ENCODE measurements around the gene TP53AIP1. TPM values are rescaled to one million over a fixed set of nuclear protein-coding genes. Genes with fewer than 3 reads are reported as not detected.

Gene TP53AIP1
- total RNA-seq, 2 donors from 2014 or later, result 0.74 to 5.1 TPM

- Histone ChIP-seq H3K27me3 (replicated peaks; ENCODE audit: insufficient read depth) (no peaks in the 10 kb centered on the region), H3K4me1 (replicated peaks) (no peaks in the 10 kb centered on the region), H3K4me3 (no peak overlapping the region), H3K27ac (peak overlapping the region in 1 of 2 donors; percentile 60), H3K9me3 (no peaks in the 10 kb centered on the region), H3K36me3 (no peaks in the 10 kb centered on the region)
- no peak for TF ChIP-seq CTCF (IDR thresholded peaks at IDR 0.05)
- no peak for TF ChIP-seq POLR2A (IDR thresholded peaks at IDR 0.05)
- no peak for TF ChIP-seq POLR2AphosphoS5 (IDR thresholded peaks at IDR 0.05)
- 73% methylated on average over 4 of the region's 4 CpGs for WGBS
- DNase-seq (ENCODE audit: low spot score), result no peak
- intact Hi-C loops (cut with DNase I), result no loop called here
Measured at GRCh38 chr11:128892866-128893565, 49.7 kb downstream of the TP53AIP1 start.

- DNase-seq (ENCODE audit: low spot score), result peak; percentile 43
- intact Hi-C loops (cut with DNase I), result no loop called here
- Histone ChIP-seq H3K27ac (peak overlapping the region; percentile 60 to 66), H3K36me3 (no peaks in the 10 kb centered on the region), H3K4me1 (replicated peaks) (no peaks in the 10 kb centered on the region), H3K4me3 (peak overlapping the region in 1 of 2 donors; percentile 36), H3K27me3 (replicated peaks; ENCODE audit: insufficient read depth) (no peaks in the 10 kb centered on the region), H3K9me3 (no peaks in the 10 kb centered on the region)
- 36% methylated on average over 6 of the region's 6 CpGs for WGBS
- TF ChIP-seq CTCF (IDR thresholded peaks at IDR 0.05), result no peak
- TF ChIP-seq POLR2AphosphoS5 (IDR thresholded peaks at IDR 0.05), result peak; percentile 32
Measured at GRCh38 chr11:128891913-128892398, 50.7 kb downstream of the TP53AIP1 start.

- H3K9me3 ChIP-seq, result no peaks in the 10 kb centered on the region
- H3K4me1 ChIP-seq (replicated peaks), result no peaks in the 10 kb centered on the region
- no peaks in the 10 kb centered on the region for H3K36me3 ChIP-seq
- TF ChIP-seq POLR2AphosphoS5 (IDR thresholded peaks at IDR 0.05) (no peak), POLR2A (IDR thresholded peaks at IDR 0.05) (no peak), CTCF (IDR thresholded peaks at IDR 0.05) (no peak)
- H3K27ac ChIP-seq, result peak within 1 kb of the TSS; percentile 60 to 66
- 1% methylated on average over 79 of the region's 85 CpGs for WGBS
- peak within 1 kb of the TSS; percentile 36 to 39 for H3K4me3 ChIP-seq
- peak; percentile 16 for DNase-seq (ENCODE audit: low spot score)
- H3K27me3 ChIP-seq (replicated peaks; ENCODE audit: insufficient read depth), result no peaks in the 10 kb centered on the region
- intact Hi-C loops (cut with DNase I), result no loop called here
Measured at GRCh38 chr11:128890543-128891368, 51.9 kb downstream of the TP53AIP1 start, which contains the start of gene KCNJ5. KCNJ5 (plus strand) TSS chr11:128891356; CDS start chr11:128911274, 19,918 bp downstream.

DNA sequence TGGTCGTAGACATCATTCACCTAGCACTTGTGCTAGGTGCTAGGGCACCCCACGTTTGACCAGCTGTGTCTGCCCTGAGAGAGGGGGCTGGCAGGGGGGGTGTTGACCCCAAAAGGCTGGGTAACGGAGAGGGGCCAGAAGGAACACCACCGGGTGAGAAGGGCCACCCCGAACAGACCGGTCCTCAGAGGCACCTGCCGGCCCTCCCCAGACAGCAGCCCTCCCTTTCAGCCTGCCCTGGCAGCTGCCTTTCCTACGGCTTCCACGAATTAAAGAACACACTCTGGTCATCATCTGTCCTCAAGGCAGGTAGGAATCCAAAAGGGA is 52.5 kb downstream of the TP53AIP1 start:
- Histone ChIP-seq H3K36me3 (no peaks in the 10 kb centered on the region), H3K9me3 (no peaks in the 10 kb centered on the region), H3K27me3 (replicated peaks; ENCODE audit: insufficient read depth) (no peaks in the 10 kb centered on the region), H3K4me1 (replicated peaks) (no peaks in the 10 kb centered on the region), H3K27ac (peak overlapping the region in 1 of 2 donors; percentile 60), H3K4me3 (peak overlapping the region; percentile 36 to 39)
- intact Hi-C loops (cut with DNase I), result no loop called here
- WGBS, result 27% methylated on average over 9 of the region's 9 CpGs
- no peak for TF ChIP-seq POLR2A (IDR thresholded peaks at IDR 0.05)
- no peak for DNase-seq (ENCODE audit: low spot score)

DNA sequence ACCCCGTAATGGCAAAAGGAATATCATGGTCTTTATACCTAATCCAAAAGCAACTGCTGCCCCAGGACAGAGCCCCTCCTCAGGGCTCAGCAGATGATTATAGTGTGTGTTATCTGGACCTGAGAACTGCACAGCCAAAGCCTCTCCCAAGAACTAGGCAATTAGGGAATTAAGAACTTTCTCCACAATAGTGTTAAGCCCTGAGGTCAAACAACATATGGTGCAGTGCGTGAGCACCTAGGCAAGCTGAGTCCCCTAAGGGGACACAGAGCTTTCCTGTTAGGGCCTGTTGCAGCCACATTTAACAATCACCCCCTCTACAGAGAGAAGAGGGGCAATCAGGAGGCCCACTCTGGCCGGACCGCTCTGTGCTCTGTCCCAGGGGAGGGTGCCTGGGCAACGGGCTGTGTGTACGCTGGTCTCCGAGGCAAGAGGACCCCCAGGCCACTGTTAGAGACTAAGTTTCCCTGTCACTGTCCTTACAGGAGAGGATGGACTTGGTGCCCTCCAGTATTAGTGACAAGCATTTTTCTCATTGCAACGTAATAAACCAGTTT is 52.9 kb downstream of the TP53AIP1 start:
- WGBS, result 90% methylated on average over 8 of the region's 8 CpGs
- no peaks in the 10 kb centered on the region for H3K27me3 ChIP-seq (replicated peaks; ENCODE audit: insufficient read depth)
- H3K4me3 ChIP-seq, result no peak overlapping the region
- intact Hi-C loops (cut with DNase I), result loop anchor here (10.0 kb wide), 1 partner anchor 855 kb away; no protein-coding TSS in a partner anchor
- no peaks in the 10 kb centered on the region for H3K4me1 ChIP-seq (replicated peaks)
- DNase-seq (ENCODE audit: low spot score), result no peak
- TF ChIP-seq POLR2AphosphoS5 (IDR thresholded peaks at IDR 0.05) (no peak), POLR2A (IDR thresholded peaks at IDR 0.05) (no peak), CTCF (IDR thresholded peaks at IDR 0.05) (no peak)
- H3K27ac ChIP-seq, result no peak overlapping the region
- no peaks in the 10 kb centered on the region for H3K36me3 ChIP-seq
- no peaks in the 10 kb centered on the region for H3K9me3 ChIP-seq

Data from prostate gland (tissue), 2 donors.